Stimulated activated CD8-positive, alpha-beta memory T cell treated with anti-CD3 and anti-CD28 coated beads, Interleukin-15, amount 100 ng/mL, for 1 hour (primary cell): Measurements from ENCODE around the gene SLC35G2.
"Not testable (repeated sequence)": the region's sequence is repeated elsewhere in the genome, so short reads cannot be mapped to it uniquely, and the experiment has no call there.

Experiments used
- DNase-seq: peaks from one replicate; pipeline ENCODE4 v3.0.0-alpha.2; 2020; ENCODE audit warnings: low read depth

Gene SLC35G2

DNA sequence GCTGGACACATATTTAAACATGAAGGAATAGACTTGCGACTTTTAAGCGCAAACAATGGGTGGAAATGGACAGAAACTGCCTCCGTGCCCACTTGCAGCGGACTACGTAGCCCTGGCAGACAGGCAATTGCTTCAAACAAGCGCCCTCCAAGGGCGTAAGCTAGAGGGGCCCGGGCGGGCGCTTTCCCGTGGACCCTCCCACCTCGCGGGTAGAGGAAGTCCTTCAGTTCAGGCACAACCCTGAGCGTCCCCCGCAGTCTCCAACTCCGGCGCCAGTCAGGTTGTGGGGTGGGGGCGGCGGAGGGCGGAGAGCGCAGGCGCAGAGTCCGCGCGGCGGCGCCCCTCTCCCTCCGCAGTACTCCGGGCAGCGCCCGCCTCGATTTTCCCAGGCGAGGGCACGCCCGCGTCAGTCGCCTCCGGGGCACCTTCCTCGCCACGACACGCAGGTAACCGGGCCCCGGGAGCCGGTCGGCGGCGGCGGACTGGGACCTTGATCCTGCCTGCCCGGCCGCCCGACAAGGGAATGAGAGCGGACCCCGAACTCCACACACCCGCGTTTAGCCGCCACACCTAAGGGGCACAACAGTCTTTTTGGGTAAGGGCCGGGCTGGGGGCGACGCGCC is at the start of gene SLC35G2:
SLC35G2 (plus strand) TSS at position 358 of the 623 bp plus-strand sequence. CDS start 35,335 bp downstream, outside the sequence.
- DNase-seq: no peak

DNA sequence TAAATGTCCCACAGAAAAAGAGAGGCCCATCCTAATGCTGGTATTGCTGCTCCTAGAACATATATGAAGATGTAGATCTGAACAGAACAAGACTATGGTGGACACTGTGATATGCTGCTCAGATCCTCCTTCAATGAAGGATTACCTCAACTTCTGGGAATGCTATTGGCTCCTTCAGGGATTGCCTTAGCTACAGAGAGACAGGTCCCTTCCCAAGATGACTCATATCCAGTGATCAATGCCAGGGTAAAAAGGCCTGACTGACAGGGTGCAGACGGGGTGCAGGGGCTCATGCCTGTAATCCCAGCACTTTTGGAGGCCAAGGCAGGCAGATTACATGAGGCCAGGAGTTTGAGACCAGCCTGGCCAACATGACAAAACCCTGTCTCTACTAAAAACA is 46.2 kb upstream of the SLC35G2 start:
- DNase-seq: no peak

DNA sequence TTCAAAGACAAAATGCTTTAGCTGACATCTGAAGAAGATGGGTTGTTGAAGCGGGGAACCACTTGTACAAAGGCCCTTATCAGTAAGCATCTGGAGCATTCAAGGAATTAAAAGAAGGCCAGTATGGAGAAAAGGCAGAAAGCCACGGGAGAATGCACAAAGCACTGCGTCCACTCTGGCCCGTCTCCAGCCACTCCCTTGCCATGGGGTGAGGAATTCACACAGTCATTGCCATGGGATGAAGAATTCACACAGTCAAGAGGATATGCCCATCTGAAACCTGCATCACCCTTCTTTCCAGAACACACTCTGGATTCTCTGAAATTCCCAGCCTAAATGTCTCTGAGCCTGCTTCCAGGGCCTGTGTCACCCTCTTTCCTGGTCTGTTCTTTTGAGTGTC is 40.1 kb upstream of the SLC35G2 start:
- DNase-seq: no peak

DNA sequence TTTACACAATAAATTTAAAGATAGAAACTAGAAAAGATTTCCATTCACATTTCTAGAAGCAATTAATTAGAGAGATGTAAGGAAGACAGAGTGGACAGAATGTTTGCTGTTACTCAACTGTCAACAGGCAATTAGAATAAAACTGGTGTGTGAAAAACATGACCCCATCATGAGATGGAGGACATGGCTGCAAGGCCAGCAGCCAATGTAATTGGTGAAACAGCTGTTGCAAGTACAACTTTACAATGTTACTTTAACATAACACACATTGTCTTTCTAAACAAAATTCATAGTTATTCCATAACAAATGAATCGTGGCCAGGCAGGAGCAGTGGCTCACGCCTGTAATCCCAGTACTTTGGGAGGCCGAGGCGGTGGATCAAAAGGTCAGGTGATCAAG is 38.2 kb upstream of the SLC35G2 start:
- DNase-seq: no peak

DNA sequence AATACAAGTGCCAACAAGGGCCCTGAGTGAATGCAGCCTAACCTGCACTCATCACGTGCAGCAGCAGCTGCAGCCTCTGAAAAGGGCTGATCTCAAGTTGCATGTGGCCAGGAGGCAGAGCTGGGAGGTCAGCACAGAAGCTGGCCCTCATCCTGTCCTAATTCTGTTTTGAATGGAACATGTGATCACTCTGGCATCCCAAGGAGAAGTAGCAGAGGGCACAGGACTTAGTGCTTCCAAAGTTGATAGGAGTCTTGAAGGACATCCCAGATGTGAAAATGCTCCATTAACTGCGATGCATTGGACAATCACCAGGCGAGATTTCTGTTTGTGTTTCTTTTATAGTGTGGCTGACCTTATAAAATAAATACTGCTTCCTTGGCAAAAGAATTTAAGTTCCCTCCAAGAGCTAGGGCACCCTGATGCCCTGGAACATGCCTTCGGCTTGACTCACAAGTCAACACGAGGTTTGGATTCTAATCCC is 35.2 kb upstream of the SLC35G2 start:
- DNase-seq: no peak

DNA sequence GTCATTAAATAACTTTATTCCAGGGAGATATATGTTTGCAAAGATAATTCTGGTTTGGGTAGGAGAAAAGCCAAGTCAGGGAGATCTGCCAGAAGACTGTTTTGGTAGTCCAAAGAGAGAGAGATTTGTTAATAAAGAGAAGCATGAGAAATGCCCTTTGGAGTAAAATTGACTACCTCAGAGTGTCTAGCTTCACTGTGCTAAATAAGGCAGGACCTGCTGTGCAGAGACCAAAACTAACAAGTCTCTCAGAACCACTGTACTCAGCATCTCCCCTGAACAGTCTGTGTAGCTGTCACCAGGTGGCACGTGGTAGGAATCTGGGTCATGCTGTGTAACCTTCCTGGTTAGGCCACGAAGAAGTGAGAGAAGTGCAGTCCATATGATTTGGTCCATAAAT is 31.6 kb upstream of the SLC35G2 start:
- DNase-seq: no peak

DNA sequence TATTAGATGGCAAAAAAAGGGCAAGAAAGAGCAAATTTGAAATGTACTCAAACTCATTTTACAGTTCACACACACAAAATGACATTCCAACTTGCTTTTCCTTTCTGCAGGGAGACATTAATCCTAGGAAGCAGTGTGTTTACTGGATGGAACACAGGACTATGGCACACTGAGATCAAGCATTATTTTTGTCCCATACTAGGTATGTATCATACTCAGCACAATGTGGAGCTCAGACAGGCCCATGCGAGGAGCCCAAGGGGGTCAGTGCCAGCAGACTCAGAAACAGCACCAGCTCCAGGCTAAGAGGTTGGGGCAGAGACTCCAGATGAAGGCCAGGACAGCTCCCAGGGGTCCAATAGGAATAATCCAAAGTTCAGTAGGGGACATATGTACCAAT is 30.8 kb upstream of the SLC35G2 start:
- DNase-seq: no peak

DNA sequence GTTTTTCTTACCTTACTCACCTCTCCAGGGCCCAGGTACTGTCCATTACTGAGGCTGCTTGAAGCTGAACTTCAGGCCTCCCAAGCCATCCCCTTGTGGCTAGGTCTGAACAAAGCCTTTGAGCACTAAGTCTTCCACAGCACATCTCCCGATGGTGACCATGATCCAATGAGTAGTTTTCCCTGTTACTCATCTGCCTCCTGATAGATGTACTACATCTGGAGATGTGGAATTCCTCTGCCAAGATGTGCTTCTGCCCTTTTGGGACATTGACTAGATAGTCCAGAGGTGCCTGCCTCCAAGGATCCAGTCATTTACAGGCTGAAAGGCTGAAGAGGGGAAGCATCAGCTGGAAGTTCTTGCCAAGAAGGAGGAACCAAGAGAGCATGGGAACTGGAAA is 28.9 kb upstream of the SLC35G2 start:
- no peak for DNase-seq

DNA sequence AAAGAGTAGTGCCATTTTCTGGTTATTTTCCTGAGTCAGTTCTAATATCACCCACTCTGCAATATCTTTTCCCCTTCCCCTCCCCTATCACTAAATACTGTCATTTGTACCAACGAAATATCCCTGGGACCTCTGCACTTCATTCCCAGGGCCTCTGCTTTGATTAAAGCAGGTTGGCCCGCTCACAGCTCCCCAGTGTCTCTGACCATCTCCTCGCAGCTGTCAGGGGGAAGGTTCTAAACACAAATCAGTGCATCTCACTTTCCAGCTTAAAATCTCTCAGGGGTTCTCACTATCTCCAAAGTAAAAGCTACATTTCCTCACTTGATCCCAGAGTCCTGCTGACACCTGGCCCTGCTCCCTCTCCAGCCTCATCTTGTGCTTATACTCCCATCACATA is 28.1 kb upstream of the SLC35G2 start:
- no peak for DNase-seq

DNA sequence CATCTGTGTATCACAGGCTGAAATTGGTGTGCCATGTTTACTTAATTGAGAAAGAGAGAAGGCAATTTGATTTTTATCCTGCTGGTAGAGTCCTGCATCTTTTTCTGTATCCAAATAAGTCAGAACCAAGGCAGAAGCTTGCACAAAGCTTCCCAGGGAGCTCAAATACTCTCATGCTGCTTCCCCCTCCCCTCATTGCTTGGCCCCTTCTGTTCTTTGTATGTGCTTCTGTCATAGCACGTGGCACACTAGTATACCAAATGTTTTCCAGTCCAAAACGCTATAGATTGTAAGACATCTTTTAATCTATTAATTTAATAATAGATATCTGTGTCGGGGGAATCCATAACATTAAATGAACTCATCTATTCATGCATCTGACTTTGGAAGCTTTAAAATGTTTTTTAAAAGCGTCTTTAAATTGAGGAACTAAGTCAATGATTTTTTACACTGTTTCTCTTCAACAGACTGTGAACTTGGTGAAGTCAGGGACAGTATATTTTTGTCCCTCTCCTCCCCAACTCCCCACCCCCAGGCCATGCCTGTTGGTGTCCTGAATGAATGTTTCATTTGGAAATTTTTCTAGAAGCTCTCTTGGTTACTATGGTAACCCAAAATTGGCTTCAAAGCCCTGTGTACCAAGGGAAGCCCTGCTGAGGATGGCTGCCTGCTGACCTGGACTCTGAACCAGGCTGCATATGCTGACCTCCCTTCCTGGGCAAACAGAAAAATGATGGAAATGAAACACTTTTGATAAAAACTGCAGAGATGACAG is 26.2 kb upstream of the SLC35G2 start:
- DNase-seq: no peak

DNA sequence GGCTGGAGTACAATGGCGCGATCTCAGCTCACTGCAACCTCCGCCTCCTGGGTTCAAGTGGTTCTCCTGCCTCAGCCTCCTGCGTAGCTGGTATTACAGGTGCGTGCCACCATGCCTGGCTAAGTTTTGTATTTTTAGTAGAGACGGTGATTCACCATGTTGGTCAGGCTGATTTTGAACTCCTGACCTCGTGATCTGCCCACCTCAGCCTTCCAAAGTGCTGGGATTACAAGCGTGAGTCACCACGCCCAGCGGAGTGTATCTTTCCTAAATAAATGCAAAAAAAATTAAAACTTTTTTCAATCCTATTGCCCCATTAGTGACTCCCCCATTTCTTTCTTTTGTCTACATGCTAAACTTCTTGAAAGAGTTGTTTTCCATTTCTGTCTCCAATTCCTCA is 17.8 kb upstream of the SLC35G2 start:
- DNase-seq: not testable (repeated sequence)

DNA sequence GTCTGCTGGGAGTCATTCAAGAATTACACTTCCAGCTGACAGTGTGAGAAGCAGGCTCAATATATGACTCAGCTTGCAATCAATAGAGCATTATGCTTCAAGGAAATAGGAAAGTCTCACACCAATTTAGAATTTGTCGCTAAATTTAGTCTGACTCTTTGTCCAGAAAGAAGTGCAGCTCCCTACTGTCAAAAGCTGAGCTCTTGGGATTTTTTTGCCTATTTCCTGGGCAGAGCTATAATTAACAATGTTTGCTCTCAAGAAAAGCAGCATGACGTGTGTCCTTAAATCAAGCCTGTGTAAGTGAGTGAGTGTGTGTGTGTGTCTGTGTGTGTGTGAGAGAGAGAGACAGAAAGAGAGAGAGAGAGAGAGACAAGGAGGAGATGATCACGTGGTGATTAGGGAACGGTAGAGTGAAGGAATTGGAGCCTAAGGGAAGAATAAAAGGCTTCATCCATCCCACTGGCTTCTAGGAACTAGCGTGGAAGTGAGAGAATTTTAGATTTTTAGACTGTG is 16.4 kb upstream of the SLC35G2 start:
- DNase-seq: no peak

DNA sequence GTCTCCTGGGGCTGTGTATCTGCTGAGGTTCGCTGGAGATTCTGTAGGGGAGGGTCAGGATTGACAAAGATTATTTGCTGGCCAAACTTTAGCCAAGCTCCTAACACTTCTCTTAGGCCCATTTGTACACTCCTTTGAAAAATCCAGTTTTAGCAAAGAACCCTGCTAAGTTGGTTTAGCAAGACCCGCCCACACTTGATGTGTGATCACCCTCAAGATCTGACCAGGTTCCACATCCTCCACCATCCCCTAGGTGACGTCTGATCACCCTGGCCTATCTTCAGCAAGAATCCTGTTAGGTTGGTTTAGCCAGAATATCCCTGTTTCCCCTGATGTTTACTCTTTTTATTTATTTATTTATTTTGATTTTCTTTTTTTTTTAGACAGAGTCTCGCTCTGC is 14.8 kb upstream of the SLC35G2 start:
- no peak for DNase-seq

DNA sequence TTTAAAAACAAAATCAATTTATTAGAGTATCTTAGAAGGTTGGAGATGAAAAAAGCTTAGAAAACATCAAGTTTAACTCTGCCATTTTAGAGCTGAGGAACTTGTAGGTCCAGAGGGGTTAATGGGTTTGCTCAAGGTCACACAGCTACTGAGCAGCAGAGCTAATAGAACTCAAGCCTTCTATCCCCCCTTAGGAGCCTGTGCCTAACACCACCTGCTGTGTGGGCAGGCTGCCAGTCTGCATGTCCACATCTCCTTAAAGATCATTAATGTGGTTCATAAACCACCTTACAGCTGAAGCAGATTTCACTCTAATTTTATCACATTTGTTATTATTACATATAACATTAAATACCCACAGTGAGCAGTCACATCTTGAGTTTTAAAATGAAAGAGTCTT is 14.1 kb upstream of the SLC35G2 start:
- DNase-seq: no peak

DNA sequence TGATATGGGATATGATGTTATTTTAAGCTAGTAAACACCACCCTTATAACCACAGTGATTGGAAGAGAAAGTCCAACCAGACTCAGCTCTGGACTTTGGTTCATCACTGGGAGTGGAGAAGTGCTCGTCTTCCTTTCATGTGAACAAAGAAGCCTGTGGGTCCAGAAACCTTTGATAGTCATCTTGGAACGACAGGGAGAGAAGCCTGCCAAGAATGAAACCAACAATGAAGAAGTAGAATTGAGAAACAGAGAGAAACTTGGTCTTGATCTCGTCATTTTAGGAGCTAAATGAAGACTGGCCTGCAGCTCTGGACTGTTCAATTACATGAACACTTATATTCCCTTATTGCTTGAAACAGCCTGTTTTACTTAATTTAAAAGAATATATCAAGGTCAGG is 13.1 kb upstream of the SLC35G2 start:
- no peak for DNase-seq

DNA sequence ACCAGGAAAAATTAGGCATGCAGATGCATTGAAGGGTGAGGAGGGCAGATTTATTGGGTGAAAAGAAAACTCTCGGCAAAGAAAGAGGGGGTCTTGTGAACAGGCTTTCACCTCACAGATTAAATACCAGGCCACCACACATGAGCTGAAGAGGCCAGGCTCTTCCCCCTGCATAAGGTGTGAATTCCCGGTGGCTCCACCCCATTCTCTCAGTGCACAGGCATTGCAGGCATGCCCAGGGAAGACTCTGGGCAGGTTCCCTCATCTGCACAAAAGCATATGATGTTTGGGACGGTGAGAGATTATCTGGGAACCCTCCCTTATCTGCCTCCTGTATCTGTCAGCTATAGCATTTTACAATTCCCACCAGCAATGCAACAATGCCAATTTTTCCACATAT is 7.2 kb upstream of the SLC35G2 start:
- no peak for DNase-seq

DNA sequence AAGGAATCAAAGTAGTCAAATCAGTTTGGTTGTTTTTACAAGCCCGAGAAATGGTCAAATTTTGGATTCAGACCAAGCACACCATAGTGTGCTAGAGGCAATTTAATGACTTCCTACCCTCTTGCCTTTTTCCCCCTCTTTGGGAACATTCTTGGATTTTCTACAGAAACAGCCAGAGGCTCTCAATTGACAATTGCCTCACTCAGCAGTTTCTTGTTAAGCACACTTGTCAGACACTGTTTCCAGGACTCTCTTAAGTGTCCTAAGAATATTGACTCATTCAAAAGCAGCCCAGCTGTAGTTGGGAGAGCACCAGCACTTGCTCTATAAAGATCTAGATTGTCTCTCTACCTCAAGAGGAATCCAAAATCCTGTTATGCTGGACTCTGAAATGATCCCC is 1.5 kb upstream of the SLC35G2 start:
- no peak for DNase-seq

DNA sequence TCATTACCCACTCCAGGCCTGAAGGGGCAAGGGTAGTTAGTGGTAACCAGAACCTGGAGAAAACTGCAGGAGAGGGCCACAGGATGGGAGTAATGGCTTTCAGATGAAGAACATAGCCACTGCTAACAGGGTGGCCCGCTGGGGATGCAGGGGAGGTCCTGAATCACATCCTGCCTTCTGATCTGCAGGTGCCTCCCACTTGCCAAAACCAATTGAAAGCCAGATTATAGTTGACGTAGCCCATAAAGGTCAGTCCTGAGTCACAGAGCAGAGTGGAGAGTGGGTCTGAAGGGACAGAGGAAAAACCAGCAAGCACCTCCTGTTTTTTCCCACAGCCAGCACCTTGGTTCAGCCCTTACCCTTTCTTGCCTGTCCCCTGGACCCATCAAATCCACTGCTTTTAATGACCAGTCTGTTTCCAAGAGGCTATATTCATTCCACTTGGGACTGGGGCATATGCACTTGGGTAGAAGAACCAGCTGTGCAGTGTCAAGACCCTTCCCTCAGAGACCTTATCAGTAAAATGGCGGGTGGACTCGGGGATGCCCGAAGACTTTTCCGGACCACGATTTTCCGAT is 646 bp upstream of the SLC35G2 start:
- DNase-seq: no peak

DNA sequence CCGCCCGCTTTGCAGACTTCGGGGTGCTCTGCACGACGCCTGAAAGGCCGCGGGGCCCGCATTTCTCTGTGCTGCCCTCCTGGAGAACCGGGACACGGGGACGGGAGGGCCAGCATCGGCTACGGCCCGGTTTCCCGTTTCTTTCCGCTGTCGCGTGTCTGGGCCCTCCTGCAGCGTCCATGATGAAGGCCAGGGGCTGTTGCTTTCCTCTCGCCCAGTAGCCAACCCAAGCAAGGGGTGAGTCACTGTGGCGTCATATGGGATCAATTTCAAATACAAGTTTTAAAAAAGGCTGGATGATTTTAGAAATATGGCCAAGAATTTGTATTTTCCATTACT is 435 bp downstream of the SLC35G2 start:
- DNase-seq: no peak

DNA sequence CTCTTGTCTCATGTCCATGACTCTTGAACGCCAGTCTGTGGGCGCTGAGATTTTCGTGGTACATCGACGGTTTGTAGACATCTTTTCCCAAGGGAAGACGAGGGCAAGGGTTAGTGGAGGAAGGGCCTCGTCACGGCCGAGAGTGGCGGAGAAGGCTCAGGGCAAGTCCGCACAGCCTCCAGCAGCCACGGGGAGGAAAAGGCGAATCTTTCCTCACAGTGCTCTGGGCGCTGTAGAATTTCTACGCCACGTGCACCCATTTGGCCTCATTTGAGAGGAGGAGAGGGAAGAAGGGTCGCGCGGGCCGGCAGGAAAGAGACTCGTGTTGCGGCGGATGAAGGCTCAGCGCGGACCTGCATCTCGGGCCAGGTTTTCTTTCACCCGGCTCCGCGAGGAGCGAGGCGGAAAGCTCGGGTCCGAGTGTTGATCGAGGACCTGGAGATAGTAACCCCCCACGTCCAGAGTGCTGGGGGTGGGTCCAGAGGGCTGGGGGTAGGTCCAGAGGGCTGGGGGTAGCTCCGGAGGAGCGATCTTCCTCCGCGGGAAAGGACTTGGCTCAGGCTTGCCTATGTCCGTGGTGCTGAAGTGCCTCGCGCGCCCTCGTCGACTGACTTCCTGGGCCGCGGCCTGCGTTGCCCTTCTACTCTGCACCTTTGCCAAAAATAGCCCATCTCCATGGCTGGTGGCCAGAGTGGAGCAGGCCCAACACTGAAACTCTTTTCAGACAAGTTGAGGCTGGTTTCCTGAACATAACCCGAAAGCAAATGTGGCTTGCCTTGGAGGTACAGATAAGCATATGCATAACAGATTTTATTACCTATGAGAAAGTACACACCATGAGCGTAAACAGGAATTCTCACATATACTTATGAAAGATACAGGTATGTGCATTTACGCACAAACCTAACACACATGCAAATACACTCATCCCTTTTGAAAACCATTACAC is 1.1 kb downstream of the SLC35G2 start:
- DNase-seq: no peak

DNA sequence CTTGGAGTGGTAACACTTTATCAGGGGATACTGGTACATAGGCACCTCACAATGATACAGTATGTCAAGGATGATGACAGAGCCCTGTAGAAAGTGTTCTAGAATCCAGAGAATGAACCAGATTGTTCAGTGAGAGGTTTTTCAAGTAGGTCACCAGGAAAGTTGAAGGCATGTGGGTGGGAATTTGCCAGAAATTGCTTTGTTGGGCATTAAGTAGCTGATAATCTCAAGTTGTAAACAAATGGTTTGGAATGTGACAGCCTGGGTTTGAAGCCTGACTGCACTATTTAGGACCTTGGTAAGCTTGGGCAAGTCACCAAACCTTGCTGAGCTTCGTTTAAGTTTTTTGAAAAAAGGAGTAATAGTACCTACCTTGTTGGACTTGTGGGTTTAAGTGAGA is 12.5 kb downstream of the SLC35G2 start:
- DNase-seq: no peak
